Measurements from ENCODE around the gene SFMBT1.

Gene SFMBT1

GRCh38 chr3:52959773-52960172 is 86.1 kb downstream of the SFMBT1 start:
- Histone ChIP-seq H3K4me1 (ENCODE audit: insufficient read depth, poor library complexity, severe bottlenecking) (no peaks in the 10 kb centered on the region), H3K9me3 (ENCODE audit: severe bottlenecking) (no peaks in the 10 kb centered on the region), H3K27me3 (ENCODE audit: insufficient read depth, poor library complexity, severe bottlenecking) (no peaks in the 10 kb centered on the region), H3K27ac (ENCODE audit: poor library complexity, severe bottlenecking) (no peak overlapping the region), H3K36me3 (ENCODE audit: low read depth) (peaks cover 7% of the 10 kb centered on the region; the same call in 1 of the 2 replicates), H3K4me3 (ENCODE audit: severe bottlenecking) (no peak overlapping the region)
- DNase-seq (ENCODE audit: low spot score) (no peak), ATAC-seq (ENCODE audit: low read depth) (no peak)
- TF ChIP-seq, protein P1, sequence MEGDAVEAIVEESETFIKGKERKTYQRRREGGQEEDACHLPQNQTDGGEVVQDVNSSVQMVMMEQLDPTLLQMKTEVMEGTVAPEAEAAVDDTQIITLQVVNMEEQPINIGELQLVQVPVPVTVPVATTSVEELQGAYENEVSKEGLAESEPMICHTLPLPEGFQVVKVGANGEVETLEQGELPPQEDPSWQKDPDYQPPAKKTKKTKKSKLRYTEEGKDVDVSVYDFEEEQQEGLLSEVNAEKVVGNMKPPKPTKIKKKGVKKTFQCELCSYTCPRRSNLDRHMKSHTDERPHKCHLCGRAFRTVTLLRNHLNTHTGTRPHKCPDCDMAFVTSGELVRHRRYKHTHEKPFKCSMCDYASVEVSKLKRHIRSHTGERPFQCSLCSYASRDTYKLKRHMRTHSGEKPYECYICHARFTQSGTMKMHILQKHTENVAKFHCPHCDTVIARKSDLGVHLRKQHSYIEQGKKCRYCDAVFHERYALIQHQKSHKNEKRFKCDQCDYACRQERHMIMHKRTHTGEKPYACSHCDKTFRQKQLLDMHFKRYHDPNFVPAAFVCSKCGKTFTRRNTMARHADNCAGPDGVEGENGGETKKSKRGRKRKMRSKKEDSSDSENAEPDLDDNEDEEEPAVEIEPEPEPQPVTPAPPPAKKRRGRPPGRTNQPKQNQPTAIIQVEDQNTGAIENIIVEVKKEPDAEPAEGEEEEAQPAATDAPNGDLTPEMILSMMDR (IDR thresholded peaks at IDR 0.05; ENCODE audit: poor library complexity, severe bottlenecking) = no peak

GRCh38 chr3:52939600-52939999 is 106.3 kb downstream of the SFMBT1 start:
- Histone ChIP-seq H3K36me3 (ENCODE audit: low read depth) (peaks cover 20% of the 10 kb centered on the region), H3K9me3 (ENCODE audit: severe bottlenecking) (no peaks in the 10 kb centered on the region), H3K4me1 (ENCODE audit: insufficient read depth, poor library complexity, severe bottlenecking) (no peaks in the 10 kb centered on the region), H3K27me3 (ENCODE audit: insufficient read depth, poor library complexity, severe bottlenecking) (no peaks in the 10 kb centered on the region), H3K27ac (ENCODE audit: poor library complexity, severe bottlenecking) (no peak overlapping the region), H3K4me3 (ENCODE audit: severe bottlenecking) (no peak overlapping the region)
- no peak for DNase-seq (ENCODE audit: low spot score)
- ATAC-seq (ENCODE audit: low read depth) = no peak
- TF ChIP-seq, protein P1 (IDR thresholded peaks at IDR 0.05; ENCODE audit: poor library complexity, severe bottlenecking) = no peak

DNA sequence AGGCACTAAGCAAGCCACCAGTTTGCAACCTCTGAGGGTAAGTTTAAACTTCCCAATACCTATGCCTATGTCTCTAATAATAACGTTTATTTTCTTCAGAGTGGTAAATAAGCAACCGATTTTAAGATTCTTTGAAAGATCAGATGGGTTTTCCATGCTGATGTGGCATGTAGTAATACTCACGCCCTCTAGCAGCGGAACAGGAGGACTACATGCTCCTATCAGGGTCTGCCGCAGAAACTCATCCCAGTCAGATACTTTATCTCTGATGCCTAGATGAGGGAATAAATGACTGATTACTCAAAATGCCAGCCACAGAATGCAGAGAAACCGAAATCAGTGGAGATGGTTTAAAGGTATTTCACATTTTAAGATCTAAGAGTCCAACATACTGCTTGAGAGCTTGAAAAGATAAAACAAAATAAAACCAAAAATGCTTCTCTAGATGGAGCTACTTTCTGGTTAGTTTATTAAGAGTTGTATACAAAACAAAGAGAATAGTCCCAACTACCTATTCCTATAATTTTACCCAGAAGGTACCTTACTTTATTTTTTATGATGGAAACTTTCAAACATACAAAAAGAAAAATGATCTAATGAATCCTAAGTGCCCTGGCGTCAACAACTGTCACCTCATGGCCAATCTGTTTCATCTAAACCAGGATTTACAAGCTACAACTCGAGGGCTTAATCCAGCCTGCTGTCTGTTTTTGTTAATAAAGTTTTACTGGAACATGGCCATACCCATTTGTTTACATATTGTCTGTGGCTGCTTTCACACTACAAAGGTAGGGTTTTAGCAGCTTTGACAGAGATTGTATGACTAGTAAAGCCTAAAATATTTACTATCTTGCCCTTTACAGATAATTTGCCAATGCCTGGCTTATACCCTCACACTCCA is 111.0 kb downstream of the SFMBT1 start:
- H3K4me1 ChIP-seq (ENCODE audit: insufficient read depth, poor library complexity, severe bottlenecking) = no peaks in the 10 kb centered on the region
- H3K27ac ChIP-seq (ENCODE audit: poor library complexity, severe bottlenecking) = no peak overlapping the region
- DNase-seq (ENCODE audit: low spot score) (no peak), ATAC-seq (ENCODE audit: low read depth) (peak; percentile 93)
- H3K4me3 ChIP-seq (ENCODE audit: severe bottlenecking) = no peak overlapping the region
- no peaks in the 10 kb centered on the region for H3K9me3 ChIP-seq (ENCODE audit: severe bottlenecking)
- TF ChIP-seq, protein P1 (IDR thresholded peaks at IDR 0.05; ENCODE audit: poor library complexity, severe bottlenecking) = peak; percentile 83
- peaks cover 28% of the 10 kb centered on the region for H3K36me3 ChIP-seq (ENCODE audit: low read depth)
- H3K27me3 ChIP-seq (ENCODE audit: insufficient read depth, poor library complexity, severe bottlenecking) = no peaks in the 10 kb centered on the region

- H3K36me3 ChIP-seq (ENCODE audit: low read depth) = peaks cover 36% of the 10 kb centered on the region
- H3K9me3 ChIP-seq (ENCODE audit: severe bottlenecking) = no peaks in the 10 kb centered on the region
- TF ChIP-seq, protein P1 (IDR thresholded peaks at IDR 0.05; ENCODE audit: poor library complexity, severe bottlenecking) = no peak
- H3K4me3 ChIP-seq (ENCODE audit: severe bottlenecking) = no peak overlapping the region
- no peaks in the 10 kb centered on the region for H3K27me3 ChIP-seq (ENCODE audit: insufficient read depth, poor library complexity, severe bottlenecking)
- H3K27ac ChIP-seq (ENCODE audit: poor library complexity, severe bottlenecking) = no peak overlapping the region
- H3K4me1 ChIP-seq (ENCODE audit: insufficient read depth, poor library complexity, severe bottlenecking) = no peaks in the 10 kb centered on the region
- ATAC-seq (ENCODE audit: low read depth) (no peak), DNase-seq (ENCODE audit: low spot score) (no peak)
These were observed 114.0 kb downstream of the SFMBT1 start for GRCh38 chr3:52931889-52932288.

DNA sequence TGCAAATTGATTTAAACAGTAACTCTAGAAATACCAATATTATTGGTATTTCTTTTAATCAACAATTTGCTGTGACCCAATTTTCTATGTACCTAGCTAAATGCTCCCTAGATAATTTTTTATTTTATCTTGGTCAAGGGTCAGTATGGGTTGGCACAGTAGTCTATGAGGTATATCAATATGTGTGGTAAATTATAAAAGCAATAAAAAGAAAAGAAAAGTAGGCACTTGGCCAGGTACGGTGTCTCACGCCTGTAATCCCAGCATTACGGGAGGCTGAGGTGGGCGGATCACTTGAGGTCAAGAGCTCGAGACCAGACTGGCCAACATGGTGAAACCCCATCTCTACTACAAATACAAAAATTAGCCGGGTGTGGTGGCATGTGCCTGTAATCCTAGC is 114.5 kb downstream of the SFMBT1 start:
- H3K36me3 ChIP-seq (ENCODE audit: low read depth) = peaks cover 36% of the 10 kb centered on the region
- no peak overlapping the region for H3K27ac ChIP-seq (ENCODE audit: poor library complexity, severe bottlenecking)
- no peaks in the 10 kb centered on the region for H3K4me1 ChIP-seq (ENCODE audit: insufficient read depth, poor library complexity, severe bottlenecking)
- DNase-seq (ENCODE audit: low spot score) (no peak), ATAC-seq (ENCODE audit: low read depth) (no peak)
- H3K9me3 ChIP-seq (ENCODE audit: severe bottlenecking) = no peaks in the 10 kb centered on the region
- TF ChIP-seq, protein P1 (IDR thresholded peaks at IDR 0.05; ENCODE audit: poor library complexity, severe bottlenecking) = no peak
- H3K4me3 ChIP-seq (ENCODE audit: severe bottlenecking) = no peak overlapping the region
- H3K27me3 ChIP-seq (ENCODE audit: insufficient read depth, poor library complexity, severe bottlenecking) = no peaks in the 10 kb centered on the region
